ENCODE data around the gene DNAL1. TPM values are rescaled to one million over a fixed set of nuclear protein-coding genes. Genes with fewer than 3 reads are reported as not detected.

Gene DNAL1
- total RNA-seq, 1 experiment from 2014 or later = 4.2 TPM

DNA sequence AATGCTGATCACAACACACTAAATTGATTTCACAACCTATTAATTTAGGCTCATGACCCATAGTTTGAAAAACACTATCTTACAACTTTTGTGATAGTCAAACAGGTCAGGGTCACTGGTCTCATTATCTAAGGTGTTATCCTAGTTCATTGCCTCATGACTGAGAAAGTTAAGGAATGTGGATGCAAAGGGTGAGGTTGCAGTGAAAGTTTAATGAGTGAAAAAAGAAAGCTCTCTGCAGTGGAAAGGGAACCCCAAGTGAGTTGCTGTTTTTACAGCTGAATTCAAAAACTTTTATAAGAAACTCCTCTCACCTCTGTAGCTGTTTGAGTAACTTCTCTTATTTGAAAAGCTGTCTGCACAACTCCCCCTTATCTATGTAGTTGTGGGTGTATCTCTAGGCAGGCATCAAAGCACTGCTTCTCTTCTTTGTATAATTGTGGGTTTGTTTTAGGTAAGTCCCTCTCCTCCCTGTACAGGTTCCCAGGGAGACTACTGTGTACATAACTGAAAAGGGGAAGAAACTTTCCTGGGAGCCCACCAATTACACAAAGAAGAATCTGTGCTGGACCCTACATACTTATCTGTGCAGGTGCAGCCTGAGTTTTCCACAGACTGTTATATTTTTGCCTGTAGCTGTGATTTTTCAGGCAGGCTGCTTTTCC lies 18.9 kb downstream of the DNAL1 start:
- H3K36me3 ChIP-seq (replicated peaks; ENCODE audit: control insufficient read depth, insufficient read depth, low read length) = no peaks in the 10 kb centered on the region
- H3K4me3 ChIP-seq (ENCODE audit: insufficient read depth, low read depth, low read length) = no peak overlapping the region
- H3K27me3 ChIP-seq (ENCODE audit: control insufficient read depth, insufficient read depth, low read length) = no peaks in the 10 kb centered on the region
- no peak for DNase-seq

DNA sequence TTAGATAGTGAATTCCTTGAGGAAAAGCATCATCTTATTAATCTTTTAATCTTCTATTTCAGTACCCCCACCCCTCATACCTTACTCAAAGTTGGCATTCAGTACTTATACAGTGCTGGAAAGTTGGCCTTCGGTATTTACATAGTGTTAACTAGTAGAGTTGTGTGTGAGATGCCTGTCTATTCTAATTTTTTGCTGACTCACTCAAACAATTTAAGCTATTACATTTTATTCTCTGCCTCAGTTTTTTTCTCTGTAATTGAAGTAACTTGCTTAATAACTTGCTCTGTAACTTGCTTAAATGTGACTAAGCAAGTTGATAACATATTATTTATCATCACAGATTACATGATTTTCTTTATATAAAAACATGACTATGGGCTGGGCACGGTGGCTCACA lies 20.3 kb downstream of the DNAL1 start:
- Histone ChIP-seq H3K36me3 (replicated peaks; ENCODE audit: control insufficient read depth, insufficient read depth, low read length) (no peaks in the 10 kb centered on the region), H3K4me3 (ENCODE audit: insufficient read depth, low read depth, low read length) (no peak overlapping the region), H3K27me3 (ENCODE audit: control insufficient read depth, insufficient read depth, low read length) (no peaks in the 10 kb centered on the region)
- no peak for DNase-seq

DNA sequence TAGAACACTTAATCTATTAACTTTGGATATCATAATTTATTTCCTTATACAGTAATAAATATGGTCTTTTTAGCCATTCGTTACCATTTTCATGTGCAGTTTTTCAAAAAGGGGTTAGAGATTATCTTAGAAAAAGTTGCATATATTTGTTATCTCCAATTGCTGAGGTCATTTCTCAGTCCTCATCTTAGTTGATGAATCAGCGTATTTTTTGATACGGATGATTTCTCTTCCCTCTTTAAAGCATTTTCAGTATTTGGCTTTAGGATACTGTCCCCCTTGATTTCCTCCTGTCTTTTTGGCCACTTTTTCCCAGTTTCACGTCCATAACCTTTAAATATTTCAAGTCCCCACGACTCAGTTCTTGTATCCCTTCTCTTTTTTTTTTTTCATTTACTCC lies 21.8 kb downstream of the DNAL1 start:
- no peaks in the 10 kb centered on the region for H3K36me3 ChIP-seq (replicated peaks; ENCODE audit: control insufficient read depth, insufficient read depth, low read length)
- H3K4me3 ChIP-seq (ENCODE audit: insufficient read depth, low read depth, low read length) = no peak overlapping the region
- no peak for DNase-seq

DNA sequence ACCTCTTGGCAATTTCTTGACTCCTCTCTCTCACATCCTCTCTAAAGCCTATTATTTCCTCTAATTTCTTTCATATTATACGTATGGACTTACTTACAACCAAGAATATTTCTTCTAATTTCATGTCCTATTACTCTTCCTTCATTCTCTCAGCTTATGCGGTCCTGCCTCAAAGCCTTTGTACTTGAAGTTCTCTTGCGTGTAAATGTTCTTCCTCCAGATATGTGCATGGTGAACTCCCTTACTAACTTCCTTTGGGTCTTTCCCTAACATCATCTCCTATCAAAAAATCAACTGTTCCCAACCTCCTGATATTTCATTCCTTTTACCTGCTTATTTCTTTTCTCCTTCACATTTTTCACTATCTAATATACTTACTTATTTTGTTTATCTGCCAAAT lies 23.1 kb downstream of the DNAL1 start:
- Histone ChIP-seq H3K27me3 (ENCODE audit: control insufficient read depth, insufficient read depth, low read length) (no peaks in the 10 kb centered on the region), H3K4me3 (ENCODE audit: insufficient read depth, low read depth, low read length) (no peak overlapping the region), H3K36me3 (replicated peaks; ENCODE audit: control insufficient read depth, insufficient read depth, low read length) (no peaks in the 10 kb centered on the region)
- DNase-seq = no peak

More for the DNA sequence above, 21.8 kb downstream of the DNAL1 start:
- no peaks in the 10 kb centered on the region for H3K27me3 ChIP-seq (ENCODE audit: control insufficient read depth, insufficient read depth, low read length)

DNA sequence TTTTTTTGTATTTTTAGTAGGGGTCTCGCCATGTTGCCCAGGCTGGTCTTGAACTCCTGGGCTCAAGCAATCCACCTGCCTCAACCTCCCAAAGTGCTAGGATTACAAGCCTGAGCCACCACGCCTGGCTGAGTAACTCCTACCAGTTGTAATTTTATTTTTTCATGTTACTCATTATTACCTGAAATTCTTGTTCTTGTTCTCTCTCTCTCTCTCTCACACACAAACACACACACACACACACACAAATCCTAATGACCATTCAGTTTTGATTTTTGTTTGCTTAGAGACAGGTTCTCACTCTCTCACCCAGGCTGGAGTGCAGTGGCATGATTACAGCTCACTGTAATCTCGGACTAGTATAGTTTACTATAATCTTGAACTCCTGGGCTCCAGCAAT lies 30.2 kb downstream of the DNAL1 start:
- DNase-seq = no peak
- H3K27me3 ChIP-seq (ENCODE audit: control insufficient read depth, insufficient read depth, low read length) = no peaks in the 10 kb centered on the region
- H3K36me3 ChIP-seq (replicated peaks; ENCODE audit: control insufficient read depth, insufficient read depth, low read length) = no peaks in the 10 kb centered on the region; the same call in 1 of the 2 replicates
- H3K4me3 ChIP-seq (ENCODE audit: insufficient read depth, low read depth, low read length) = no peak overlapping the region

DNA sequence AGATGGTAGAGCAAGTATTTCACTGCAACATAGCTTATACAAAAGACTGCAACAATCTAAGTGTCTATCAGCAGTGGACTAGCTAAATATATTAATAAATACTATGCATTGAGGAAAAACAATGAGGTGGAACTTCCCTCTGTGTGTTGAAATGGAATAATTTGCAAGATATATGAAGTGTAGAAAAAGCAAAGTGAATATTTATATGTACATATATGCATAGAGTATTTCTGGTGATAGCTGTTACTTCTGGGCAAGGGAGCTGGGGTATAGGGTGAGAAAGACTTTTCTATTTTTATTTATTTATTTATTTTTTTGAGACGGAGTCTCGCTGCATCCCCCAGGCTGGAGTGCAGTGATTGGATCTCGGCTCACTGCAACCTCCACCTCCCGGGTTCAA lies 33.9 kb downstream of the DNAL1 start:
- H3K36me3 ChIP-seq (replicated peaks; ENCODE audit: control insufficient read depth, insufficient read depth, low read length) = no peaks in the 10 kb centered on the region
- no peaks in the 10 kb centered on the region for H3K27me3 ChIP-seq (ENCODE audit: control insufficient read depth, insufficient read depth, low read length)
- H3K4me3 ChIP-seq (ENCODE audit: insufficient read depth, low read depth, low read length) = no peak overlapping the region
- DNase-seq = no peak

DNA sequence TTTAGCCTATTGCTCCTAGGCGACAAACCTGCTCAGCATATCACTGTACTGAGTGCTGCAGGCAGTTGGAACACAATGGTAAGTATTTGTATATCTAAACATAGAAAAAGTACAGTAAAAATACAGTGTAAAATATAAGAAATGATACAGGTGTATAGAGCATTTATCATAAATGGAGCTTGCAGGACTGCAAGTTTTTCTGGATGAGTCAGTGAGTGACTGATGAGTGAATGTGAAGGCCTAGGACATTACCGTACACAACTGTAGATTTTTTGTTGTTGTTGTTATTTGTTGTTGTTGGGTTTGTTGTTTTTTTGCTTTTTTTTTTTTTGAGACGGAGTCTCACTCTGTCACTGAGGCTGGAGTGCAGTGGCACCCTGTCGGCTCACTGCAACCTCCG lies 36.0 kb downstream of the DNAL1 start:
- H3K36me3 ChIP-seq (replicated peaks; ENCODE audit: control insufficient read depth, insufficient read depth, low read length) = no peaks in the 10 kb centered on the region
- H3K27me3 ChIP-seq (ENCODE audit: control insufficient read depth, insufficient read depth, low read length) = no peaks in the 10 kb centered on the region
- no peak for DNase-seq
- H3K4me3 ChIP-seq (ENCODE audit: insufficient read depth, low read depth, low read length) = no peak overlapping the region

DNA sequence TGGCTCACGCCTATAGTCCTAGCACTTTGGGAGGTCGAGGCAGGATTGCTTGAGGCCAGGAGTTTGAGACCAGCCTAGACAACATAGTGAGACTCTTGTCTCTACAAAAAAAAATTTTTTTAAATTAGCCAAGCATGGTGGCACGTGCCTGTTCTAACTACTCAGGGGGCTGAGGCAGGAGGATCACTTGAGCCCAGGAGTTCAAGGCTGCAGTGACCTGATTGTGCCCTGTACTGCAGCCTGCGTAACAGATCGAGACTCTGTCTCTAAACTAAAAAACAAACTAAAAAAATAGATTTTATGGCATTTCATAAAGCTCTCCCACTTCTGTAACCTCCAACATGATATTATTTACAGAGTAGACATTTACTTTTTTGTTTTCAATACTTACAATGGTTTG lies 39.8 kb downstream of the DNAL1 start:
- Histone ChIP-seq H3K4me3 (ENCODE audit: insufficient read depth, low read depth, low read length) (no peak overlapping the region), H3K36me3 (replicated peaks; ENCODE audit: control insufficient read depth, insufficient read depth, low read length) (no peaks in the 10 kb centered on the region), H3K27me3 (ENCODE audit: control insufficient read depth, insufficient read depth, low read length) (no peaks in the 10 kb centered on the region)
- no peak for DNase-seq

DNA sequence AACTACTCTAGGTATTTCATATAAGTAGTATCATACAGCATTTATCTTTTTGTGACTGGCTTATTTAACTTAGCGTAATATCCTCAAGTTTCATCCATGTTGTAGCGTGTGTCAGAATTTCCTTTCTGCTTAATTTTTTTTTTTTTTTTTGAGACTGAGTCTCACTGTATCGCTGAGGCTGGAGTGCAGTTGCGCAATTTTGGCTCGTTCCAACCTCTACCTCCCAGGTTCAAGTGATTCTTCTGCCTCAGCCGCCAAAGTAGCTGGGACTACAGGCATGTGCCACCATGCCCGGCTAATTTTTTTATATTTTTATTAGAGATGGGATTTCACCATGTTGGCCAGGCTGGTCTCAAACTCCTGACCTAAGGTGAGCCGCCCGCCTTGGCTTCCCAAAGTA lies 40.5 kb downstream of the DNAL1 start:
- no peak for DNase-seq
- no peaks in the 10 kb centered on the region; the same call in 1 of the 2 replicates for H3K36me3 ChIP-seq (replicated peaks; ENCODE audit: control insufficient read depth, insufficient read depth, low read length)
- H3K27me3 ChIP-seq (ENCODE audit: control insufficient read depth, insufficient read depth, low read length) = no peaks in the 10 kb centered on the region
- H3K4me3 ChIP-seq (ENCODE audit: insufficient read depth, low read depth, low read length) = no peak overlapping the region

DNA sequence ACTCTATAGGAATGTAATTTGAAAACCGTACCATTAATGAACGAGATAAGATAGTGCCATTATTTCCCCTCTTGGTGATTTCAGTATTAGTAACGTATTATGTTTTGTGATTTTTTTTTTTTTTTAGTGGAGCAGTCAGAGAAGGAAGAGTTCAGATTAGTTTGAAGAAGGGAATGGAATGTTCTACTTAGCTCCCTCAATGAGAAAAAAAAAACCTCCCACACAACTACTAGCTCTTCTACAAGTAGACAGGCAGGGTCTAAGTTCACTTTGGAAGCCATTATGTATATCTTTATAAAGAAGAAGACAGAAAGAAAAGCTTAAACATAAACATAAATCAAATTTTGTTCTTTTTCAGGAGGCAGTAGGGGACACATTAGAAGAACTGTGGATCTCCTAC lies 42.1 kb downstream of the DNAL1 start:
- DNase-seq = no peak
- Histone ChIP-seq H3K36me3 (replicated peaks; ENCODE audit: control insufficient read depth, insufficient read depth, low read length) (no peaks in the 10 kb centered on the region; the same call in 1 of the 2 replicates), H3K4me3 (ENCODE audit: insufficient read depth, low read depth, low read length) (no peak overlapping the region), H3K27me3 (ENCODE audit: control insufficient read depth, insufficient read depth, low read length) (no peaks in the 10 kb centered on the region)

DNA sequence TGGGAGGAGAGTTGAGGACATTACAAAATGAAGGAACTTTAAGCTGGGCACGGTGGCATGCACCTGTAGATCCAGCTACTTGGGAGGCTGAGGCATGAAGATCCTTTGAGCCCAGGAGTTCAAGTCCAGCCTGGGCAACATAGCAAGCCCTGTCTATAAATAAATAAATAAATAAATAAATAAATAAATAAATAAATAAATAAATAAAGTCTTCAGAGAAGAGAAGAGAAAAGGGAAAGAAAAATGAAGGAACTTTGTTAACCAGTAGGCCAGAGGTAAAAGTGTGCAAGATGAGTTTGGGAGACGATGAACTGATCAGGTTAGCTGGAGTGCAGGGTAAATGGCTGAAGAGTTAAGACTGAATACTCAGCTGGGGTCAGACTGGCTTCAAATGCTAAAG lies 49.3 kb downstream of the DNAL1 start:
- Histone ChIP-seq H3K36me3 (replicated peaks; ENCODE audit: control insufficient read depth, insufficient read depth, low read length) (no peaks in the 10 kb centered on the region; the same call in 1 of the 2 replicates), H3K4me3 (ENCODE audit: insufficient read depth, low read depth, low read length) (no peak overlapping the region), H3K27me3 (ENCODE audit: control insufficient read depth, insufficient read depth, low read length) (no peaks in the 10 kb centered on the region)
- no peak for DNase-seq

DNA sequence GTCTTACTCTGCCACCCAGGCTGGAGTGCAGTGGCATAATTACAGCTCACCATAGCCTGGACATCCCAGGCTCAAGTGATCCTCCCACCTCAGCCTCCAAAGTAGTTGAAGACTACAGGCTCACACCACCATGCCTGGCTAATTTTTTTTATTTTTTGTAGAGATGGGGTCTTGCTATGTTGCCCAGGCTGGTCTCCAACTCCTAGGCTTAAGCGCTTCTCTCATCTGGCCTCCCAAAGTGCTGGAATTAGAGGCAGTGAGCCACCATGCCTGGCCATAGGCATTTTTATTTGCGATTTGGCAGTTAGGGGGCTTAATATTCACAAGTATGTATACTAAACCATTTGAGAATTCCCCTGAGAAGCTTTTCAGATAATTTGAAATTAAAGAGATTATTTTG lies 50.3 kb downstream of the DNAL1 start:
- H3K27me3 ChIP-seq (ENCODE audit: control insufficient read depth, insufficient read depth, low read length) = no peaks in the 10 kb centered on the region
- no peak for DNase-seq
- no peak overlapping the region for H3K4me3 ChIP-seq (ENCODE audit: insufficient read depth, low read depth, low read length)

DNA sequence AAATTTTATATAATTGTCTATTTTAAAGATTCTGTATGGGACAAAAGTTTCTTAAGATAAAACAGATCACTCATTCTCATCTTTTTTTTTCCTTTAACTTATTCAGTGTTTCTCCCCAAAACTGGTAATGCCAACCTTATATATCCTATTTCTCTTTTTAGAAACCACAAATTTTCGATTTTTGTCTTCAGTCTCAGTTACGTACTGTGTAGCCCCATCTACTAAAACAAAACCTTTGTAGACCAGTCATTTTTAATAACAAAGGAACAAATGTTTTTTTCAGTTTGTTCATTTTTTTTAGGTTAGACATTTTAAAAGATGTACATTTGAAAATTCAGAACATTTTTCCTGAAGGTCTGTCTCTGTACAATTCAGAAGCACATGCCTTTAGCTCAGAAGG lies 51.2 kb downstream of the DNAL1 start:
- Histone ChIP-seq H3K27me3 (ENCODE audit: control insufficient read depth, insufficient read depth, low read length) (no peaks in the 10 kb centered on the region), H3K4me3 (ENCODE audit: insufficient read depth, low read depth, low read length) (no peak overlapping the region), H3K36me3 (replicated peaks; ENCODE audit: control insufficient read depth, insufficient read depth, low read length) (no peaks in the 10 kb centered on the region)
- DNase-seq = no peak

More for the DNA sequence above, 50.3 kb downstream of the DNAL1 start:
- no peaks in the 10 kb centered on the region; the same call in 1 of the 2 replicates for H3K36me3 ChIP-seq (replicated peaks; ENCODE audit: control insufficient read depth, insufficient read depth, low read length)

DNA sequence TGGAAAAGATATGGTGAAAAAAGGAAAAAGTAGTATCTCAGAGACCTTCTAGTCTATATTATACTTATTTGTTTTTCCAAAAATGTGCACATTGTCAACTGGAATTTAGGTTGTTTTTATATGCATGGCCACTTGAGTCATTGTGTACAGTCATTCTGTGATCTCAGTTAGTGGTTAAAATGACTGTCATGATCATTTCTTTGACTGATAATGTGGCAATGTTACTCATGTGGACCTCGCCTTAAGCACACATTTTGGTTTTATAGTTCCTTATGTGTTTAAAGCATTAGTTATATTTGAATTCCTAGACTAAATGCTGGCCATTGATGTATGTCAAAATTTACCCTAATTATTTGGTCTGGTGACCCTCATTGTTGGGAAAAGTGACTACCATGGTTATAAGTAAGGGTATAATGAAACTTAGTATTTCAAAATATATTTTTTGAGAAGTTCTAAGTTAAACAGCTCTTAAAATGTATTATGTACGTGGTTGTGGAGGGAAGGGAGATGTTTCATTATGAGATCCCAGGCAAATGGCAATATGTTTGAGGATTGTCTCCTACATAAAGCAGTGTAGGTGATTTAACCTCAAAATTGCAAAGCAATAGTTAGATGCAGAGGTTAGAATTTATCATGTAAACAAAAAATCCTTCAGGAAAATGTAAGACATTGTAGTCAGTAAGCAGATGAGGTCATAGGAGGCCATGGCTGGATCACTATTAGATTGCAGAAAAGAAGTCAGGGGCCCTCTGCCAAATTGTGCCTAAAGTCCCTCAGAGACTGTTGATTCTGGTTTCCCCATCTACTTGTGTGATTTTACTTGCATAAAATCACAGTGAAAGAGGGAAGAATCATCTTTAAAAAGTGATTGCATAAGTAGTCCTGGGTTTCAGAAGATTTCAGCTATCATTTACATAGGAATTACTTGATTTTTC lies 51.9 kb downstream of the DNAL1 start:
- no peak for DNase-seq
- Histone ChIP-seq H3K27me3 (ENCODE audit: control insufficient read depth, insufficient read depth, low read length) (no peaks in the 10 kb centered on the region), H3K36me3 (replicated peaks; ENCODE audit: control insufficient read depth, insufficient read depth, low read length) (no peaks in the 10 kb centered on the region), H3K4me3 (ENCODE audit: insufficient read depth, low read depth, low read length) (no peak overlapping the region)

DNA sequence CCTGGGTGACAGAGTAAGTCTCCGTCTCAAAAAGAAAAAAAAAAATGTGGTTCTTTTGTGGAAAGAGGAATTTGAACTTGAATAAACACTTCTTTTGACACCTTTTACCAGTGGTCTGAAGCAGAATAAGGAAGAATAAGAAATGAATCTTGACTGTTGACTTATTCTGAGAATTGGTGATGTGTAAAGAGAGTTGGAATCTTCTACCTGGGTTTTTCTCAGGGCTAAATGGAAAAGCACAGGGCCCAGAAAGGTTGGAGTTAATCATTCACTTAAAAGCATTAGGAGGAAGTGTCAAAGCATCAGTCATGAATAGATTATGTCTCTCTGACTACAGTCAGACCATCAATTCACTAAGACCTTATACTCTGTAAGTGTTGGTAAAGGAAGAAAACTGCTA lies 55.5 kb downstream of the DNAL1 start:
- H3K4me3 ChIP-seq (ENCODE audit: insufficient read depth, low read depth, low read length) = no peak overlapping the region
- no peak for DNase-seq
- no peaks in the 10 kb centered on the region for H3K27me3 ChIP-seq (ENCODE audit: control insufficient read depth, insufficient read depth, low read length)
- H3K36me3 ChIP-seq (replicated peaks; ENCODE audit: control insufficient read depth, insufficient read depth, low read length) = no peaks in the 10 kb centered on the region

Measured in H7 (cell line).